HepG2 (cell line): Measurements from ENCODE around the gene SH2D1B. TPM values are rescaled to one million over a fixed set of nuclear protein-coding genes. Genes with fewer than 3 reads are reported as not detected.

ENCODE experiments used
- ATAC-seq: fragments of 200-7000 bp; cut with Tn5 transposase; 3 replicates; pipeline ENCODE4 v1.9.1; 2020; ENCODE audit warnings: mild to moderate bottlenecking, moderate library complexity
- BruUV-seq: library from RNA; stranded (reverse); fragments of 400-500 nt; replicated peaks from 2 replicates; lab custom pipeline; 2021; lab: Mats Ljungman, UMichigan
- CTCF ChIA-PET: fragments of 300-600 bp; formaldehyde crosslinking; extraction: SDS; loops from one replicate; lab custom pipeline; 2021; ENCODE audit warnings: low total read pairs, inconsistent platforms, low intra/inter-chr PET ratio; lab: Yijun Ruan, JAX
- POLR2A ChIA-PET: fragments of 350-600 bp; sonication (Branson Sonifier 250); formaldehyde crosslinking; loops from one replicate; lab custom pipeline; 2020; ENCODE audit warnings: antibody characterized with exemption, inconsistent platforms; lab: Yijun Ruan, JAX
- DNase-seq: peaks from one replicate; pipeline ENCODE4 v3.0.0-alpha.2; 2015; ENCODE audit warnings: low spot score
- FAIRE-seq: peaks from 3 replicates; lab custom pipeline; 2011; peaks lifted over from hg19 to GRCh38; lab: Jason Lieb, UNC
- H2AFZ ChIP-seq: one replicate; pipeline ENCODE4 v1.6.1; 2011; ENCODE audit warnings: low read length, inconsistent platforms
- H3K27ac ChIP-seq: fragments of 300-600 bp; 3 replicates; pipeline ENCODE4 v1.8.0; 2011; ENCODE audit warnings: mixed run types, mild to moderate bottlenecking, mixed read lengths, low read length, inconsistent platforms; ENCODE audit not compliant: insufficient read depth; ENCODE audit errors: extremely low read length
- H3K27me3 ChIP-seq, 2 experiments: fragments of 200-600 bp in 1 of 2; 2 replicates in 1 of 2; 3 replicates in 1 of 2; pipeline versions ENCODE4 v1.6.0 to v1.8.0; 2011; ENCODE audit warnings: low read length in 2 of 2, mild to moderate bottlenecking in 2 of 2, moderate library complexity in 2 of 2, inconsistent platforms in 1 of 2; ENCODE audit not compliant: insufficient read depth in 2 of 2, control insufficient read depth in 1 of 2
- H3K36me3 ChIP-seq, 2 experiments: fragments of 200-600 bp in 1 of 2; replicated peaks in 1 of 2; 2 replicates in 1 of 2; 3 replicates in 1 of 2; pipeline versions ENCODE4 v1.5.1 to v1.8.0; 2011; ENCODE audit warnings: low read length in 2 of 2, inconsistent platforms in 1 of 2; ENCODE audit not compliant: insufficient read depth in 2 of 2, control insufficient read depth in 1 of 2
- H3K4me1 ChIP-seq: 2 replicates; pipeline ENCODE4 v1.5.1; 2012; ENCODE audit warnings: low read length, inconsistent platforms; ENCODE audit not compliant: insufficient read depth
- H3K4me2 ChIP-seq: 2 replicates; pipeline ENCODE4 v1.6.0; 2011; ENCODE audit warnings: low read depth, low read length, inconsistent platforms
- H3K4me3 ChIP-seq, 3 experiments: fragments of 200-600 bp in 1 of 3; sonication (generic), shearing (Covaris generic) in 1 of 3; replicated peaks in 1 of 3; 2 replicates each; pipeline ENCODE4 v1.5.1; 2011 to 2016; ENCODE audit warnings: low read length in 3 of 3, inconsistent platforms in 2 of 3, low read depth in 2 of 3, mild to moderate bottlenecking in 2 of 3, control low read depth in 1 of 3, mixed read lengths in 1 of 3; ENCODE audit not compliant: insufficient read depth in 1 of 3
- H3K79me2 ChIP-seq: one replicate; pipeline ENCODE4 v1.6.1; 2011; ENCODE audit warnings: low read length, inconsistent platforms; ENCODE audit not compliant: insufficient read depth
- H3K9ac ChIP-seq: 2 replicates; pipeline ENCODE4 v1.6.0; 2011; ENCODE audit warnings: mild to moderate bottlenecking, low read depth, low read length, inconsistent platforms; ENCODE audit not compliant: insufficient read depth
- H3K9me3 ChIP-seq: 2 replicates; pipeline ENCODE4 v1.5.1; 2012; ENCODE audit warnings: mild to moderate bottlenecking, low read length
- H4K20me1 ChIP-seq: 2 replicates; pipeline ENCODE4 v1.6.0; 2011; ENCODE audit warnings: inconsistent platforms, mild to moderate bottlenecking, low read length, moderate library complexity; ENCODE audit not compliant: insufficient read depth
- ARID3A ChIP-seq: IDR thresholded peaks from 2 replicates; pipeline ENCODE4 v1.6.1; 2012; ENCODE audit warnings: low read depth, low read length, improper control_type of control experiment
- HES4 ChIP-seq: sonication (generic); formaldehyde crosslinking; IDR thresholded peaks from 2 replicates; pipeline ENCODE4 v1.9.0; 2021; ENCODE audit warnings: mild to moderate bottlenecking, missing genetic modification reagents, borderline replicate concordance
- HOXD1 ChIP-seq: sonication (generic); formaldehyde crosslinking; IDR thresholded peaks from 2 replicates; pipeline ENCODE4 v1.5.0; 2020; ENCODE audit warnings: missing genetic modification reagents
- KAT7 ChIP-seq: IDR thresholded peaks from 2 replicates; pipeline ENCODE4 v1.6.1; 2018; ENCODE audit warnings: borderline replicate concordance, missing compliant biosample characterization
- NFKB2 ChIP-seq: sonication (generic); formaldehyde crosslinking; IDR thresholded peaks from 2 replicates; pipeline ENCODE4 v1.4.0; 2020; ENCODE audit warnings: missing genetic modification reagents, borderline replicate concordance
- SALL1 ChIP-seq: sonication (generic); formaldehyde crosslinking; IDR thresholded peaks from 2 replicates; pipeline ENCODE4 v1.8.0; 2022; ENCODE audit warnings: mild to moderate bottlenecking, missing genetic modification reagents
- ZBTB37 ChIP-seq: sonication (generic); formaldehyde crosslinking; IDR thresholded peaks from 2 replicates; pipeline ENCODE4 v1.4.0; 2020; ENCODE audit warnings: mild to moderate bottlenecking, missing genetic modification reagents
- ZKSCAN8 ChIP-seq: IDR thresholded peaks from 2 replicates; pipeline ENCODE4 v1.6.1; 2016; ENCODE audit warnings: borderline replicate concordance, missing genetic modification reagents, missing compliant biosample characterization
- ZNF407 ChIP-seq: sonication (generic); formaldehyde crosslinking; IDR thresholded peaks from one replicate; pipeline ENCODE4 v1.5.1; 2020; ENCODE audit warnings: mild to moderate bottlenecking, missing genetic modification reagents; ENCODE audit errors: not compliant biosample characterization
- ZNF501 ChIP-seq: sonication (generic); formaldehyde crosslinking; IDR thresholded peaks from 2 replicates; pipeline ENCODE4 v1.5.1; 2020; ENCODE audit warnings: mild to moderate bottlenecking, moderate library complexity, missing genetic modification reagents
- ZNF749 ChIP-seq: sonication (generic); formaldehyde crosslinking; IDR thresholded peaks from 2 replicates; pipeline ENCODE4 v1.8.0; 2022; ENCODE audit warnings: mild to moderate bottlenecking, missing genetic modification reagents, moderate library complexity, borderline replicate concordance
- WGBS: methylation state at CpG from one replicate; pipeline ENCODE4 v1.1.6; 2017; ENCODE audit warnings: low lambda C conversion rate; 5-methylcytosine and 5-hydroxymethylcytosine counted together
- in situ Hi-C: cut with HindIII; loops from 2 replicates; pipeline ENCODE4 v1.10.0; 2017; ENCODE audit warnings: low pct_unique_long_range_greater_than_20kb; ENCODE audit not compliant: extremely low pct_ligation_motif_present
- intact Hi-C: fragments of 100-400 bp; cut with micrococcal nuclease; formaldehyde crosslinking; loops from one replicate; pipeline ENCODE4 v1.10.0; 2022; ENCODE audit not compliant: unreplicated experiment
- polyA plus RNA-seq, 8 experiments: library from polyadenylated mRNA; depleted of rRNA in 3 of 8; stranded (reverse) in 7 of 8; unstranded in 1 of 8; fragments of >200 nt; fragmentation: Illumina TruSeq in 4 of 8; extraction: Trizol in 4 of 8; gene quantifications; 2 replicates each; pipeline versions ENCODE4 v1.2.1 to v1.2.3, GENCODE V29; 2011 to 2016; ENCODE audit warnings: low read depth in 4 of 8, missing spikeins in 1 of 8, mixed read lengths in 1 of 8; ENCODE audit not compliant: insufficient read depth in 1 of 8
- total RNA-seq, 5 experiments: library from RNA; depleted of rRNA; stranded (reverse); fragments of >200 nt; fragmentation: Illumina TruSeq; extraction: Trizol; gene quantifications; 2 replicates each; pipeline ENCODE4 v1.2.3, GENCODE V29; 2016; ENCODE audit warnings: low read depth in 1 of 5

The SH2D1B gene
- total and polyA plus RNA-seq, 2 of the 13 experiments (the other 11 are each of a cell fraction or from before 2014, with no cell fraction given), result not detected

GRCh38 chr1:162404550-162405160, 7.3 kb downstream of the SH2D1B start:
- intact Hi-C loops, result no loop called here
- TF ChIP-seq ZKSCAN8 (CRISPR knock-in tag) (no peak), ZNF749 (CRISPR knock-in tag) (no peak), ZNF407 (no peak), SALL1 (no peak), KAT7 (no peak), ARID3A (no peak), HES4 (CRISPR knock-in tag) (no peak), ZNF501 (CRISPR knock-in tag) (no peak), NFKB2 (CRISPR knock-in tag) (no peak), HOXD1 (no peak), ZBTB37 (CRISPR knock-in tag) (no peak)

More at GRCh38 chr1:162404550-162405160, 7.3 kb downstream of the SH2D1B start:
- WGBS, result 46% methylated on average over 5 of the region's 5 CpGs
- BruUV-seq, result no TSS peak
- POLR2A ChIA-PET, result no interaction called here
- FAIRE-seq (no peak), ATAC-seq (no peak), DNase-seq (no peak)
- CTCF ChIA-PET, result no interaction called here
- Histone ChIP-seq H3K4me3 (no peak overlapping the region), H3K9me3 (no peaks in the 10 kb centered on the region), H3K36me3 (no peaks in the 10 kb centered on the region), H3K27me3 (no peaks in the 10 kb centered on the region), H3K27ac (no peak overlapping the region), H2AFZ (no peak overlapping the region), H3K9ac (no peak overlapping the region), H4K20me1 (no peaks in the 10 kb centered on the region), H3K79me2 (no peaks in the 10 kb centered on the region), H3K4me1 (peaks cover 9% of the 10 kb centered on the region; the same call in 1 of the 2 replicates), H3K4me2 (no peak overlapping the region)
- in situ Hi-C loops, result no loop called here
